Parathyroid adenoma (tissue), 2 donors: Measurements from ENCODE around the gene QRFPR.

Source experiments
- H2AFZ ChIP-seq: fragments of 300-600 bp; sonication (generic); one replicate; pipeline ENCODE4 v1.7.0; 2017; ENCODE audit warnings: antibody characterized with exemption, mild to moderate bottlenecking
- H3K27ac ChIP-seq: fragments of 300-600 bp; sonication (generic); one replicate; pipeline ENCODE4 v1.7.0; 2017
- H3K27me3 ChIP-seq: fragments of 300-600 bp; sonication (generic); one replicate; pipeline ENCODE4 v1.7.0; 2017; ENCODE audit warnings: low read length; ENCODE audit not compliant: control insufficient read depth, insufficient read depth
- H3K36me3 ChIP-seq: fragments of 300-600 bp; sonication (generic); one replicate; pipeline ENCODE4 v1.7.0; 2017; ENCODE audit warnings: low read length; ENCODE audit not compliant: control insufficient read depth, insufficient read depth
- H3K4me1 ChIP-seq: fragments of 300-600 bp; sonication (generic); one replicate; pipeline ENCODE4 v1.7.0; 2017; ENCODE audit warnings: control low read depth
- H3K4me2 ChIP-seq: fragments of 300-600 bp; sonication (generic); one replicate; pipeline ENCODE4 v1.7.0; 2017; ENCODE audit warnings: low read length
- H3K4me3 ChIP-seq: fragments of 300-600 bp; sonication (generic); one replicate; pipeline ENCODE4 v1.7.0; 2017; ENCODE audit warnings: low read depth, low read length
- H3K79me2 ChIP-seq: fragments of 300-600 bp; sonication (generic); one replicate; pipeline ENCODE4 v1.7.0; 2017; ENCODE audit warnings: control low read depth
- H3K9ac ChIP-seq: fragments of 300-600 bp; sonication (generic); one replicate; pipeline ENCODE4 v1.7.0; 2017; ENCODE audit warnings: mild to moderate bottlenecking
- H3K9me3 ChIP-seq: fragments of 300-600 bp; sonication (generic); one replicate; pipeline ENCODE4 v1.7.0; 2017; ENCODE audit warnings: low read length; ENCODE audit not compliant: control insufficient read depth
- TF ChIP-seq, protein P1 (sequence below): fragments of 300-600 bp; sonication (generic); IDR thresholded peaks from one replicate; pipeline ENCODE4 v1.7.0; 2017; ENCODE audit warnings: antibody characterized with exemption, mild to moderate bottlenecking
- donor health status: primary hyperparathyroidism.

QRFPR gene

DNA sequence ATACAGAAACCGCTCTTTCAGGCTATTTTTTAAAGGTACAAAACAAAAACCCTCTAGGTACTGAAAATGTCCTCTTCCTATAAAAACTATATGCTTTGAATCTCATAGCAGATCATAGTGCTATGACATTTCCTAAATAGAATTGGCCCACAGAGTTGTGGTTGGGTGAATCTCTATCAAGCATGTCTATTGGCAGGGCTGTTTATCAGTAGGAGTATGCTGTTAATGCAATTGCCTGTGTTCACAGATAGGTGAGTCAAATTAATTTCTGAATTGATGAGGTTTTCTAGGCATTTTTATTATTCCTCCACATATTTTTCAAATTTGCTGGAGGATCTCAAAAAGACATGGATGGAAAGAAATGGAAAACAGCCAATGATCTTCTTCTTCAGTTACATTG is 73.9 kb downstream of the QRFPR start:
- Histone ChIP-seq H3K36me3 (no peaks in the 10 kb centered on the region), H3K27ac (no peak overlapping the region), H3K4me2 (no peak overlapping the region), H3K9me3 (no peaks in the 10 kb centered on the region), H3K9ac (no peak overlapping the region), H3K27me3 (no peaks in the 10 kb centered on the region), H2AFZ (no peak overlapping the region), H3K79me2 (no peaks in the 10 kb centered on the region), H3K4me3 (no peak overlapping the region), H3K4me1 (no peaks in the 10 kb centered on the region)
- TF ChIP-seq, protein P1, sequence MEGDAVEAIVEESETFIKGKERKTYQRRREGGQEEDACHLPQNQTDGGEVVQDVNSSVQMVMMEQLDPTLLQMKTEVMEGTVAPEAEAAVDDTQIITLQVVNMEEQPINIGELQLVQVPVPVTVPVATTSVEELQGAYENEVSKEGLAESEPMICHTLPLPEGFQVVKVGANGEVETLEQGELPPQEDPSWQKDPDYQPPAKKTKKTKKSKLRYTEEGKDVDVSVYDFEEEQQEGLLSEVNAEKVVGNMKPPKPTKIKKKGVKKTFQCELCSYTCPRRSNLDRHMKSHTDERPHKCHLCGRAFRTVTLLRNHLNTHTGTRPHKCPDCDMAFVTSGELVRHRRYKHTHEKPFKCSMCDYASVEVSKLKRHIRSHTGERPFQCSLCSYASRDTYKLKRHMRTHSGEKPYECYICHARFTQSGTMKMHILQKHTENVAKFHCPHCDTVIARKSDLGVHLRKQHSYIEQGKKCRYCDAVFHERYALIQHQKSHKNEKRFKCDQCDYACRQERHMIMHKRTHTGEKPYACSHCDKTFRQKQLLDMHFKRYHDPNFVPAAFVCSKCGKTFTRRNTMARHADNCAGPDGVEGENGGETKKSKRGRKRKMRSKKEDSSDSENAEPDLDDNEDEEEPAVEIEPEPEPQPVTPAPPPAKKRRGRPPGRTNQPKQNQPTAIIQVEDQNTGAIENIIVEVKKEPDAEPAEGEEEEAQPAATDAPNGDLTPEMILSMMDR, result no peak

DNA sequence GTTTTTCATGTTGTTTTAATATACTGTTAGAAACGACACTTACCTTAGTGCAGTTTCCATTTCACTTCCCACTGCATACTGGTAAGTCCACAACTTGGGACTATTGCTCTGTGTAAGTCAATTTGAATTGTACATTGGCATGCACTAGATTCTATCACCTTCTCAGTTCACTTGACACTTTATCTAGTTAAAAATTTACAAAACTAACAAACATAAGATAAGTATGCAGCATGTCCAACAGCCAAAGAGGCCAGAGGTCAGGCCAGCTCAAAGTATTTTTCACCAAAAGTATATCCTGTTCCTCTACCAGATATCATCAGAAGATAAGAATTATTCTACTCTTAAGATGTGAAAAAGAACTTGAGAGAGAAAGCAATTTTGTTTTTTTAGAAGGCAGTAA is 75.9 kb downstream of the QRFPR start:
- Histone ChIP-seq H3K27me3 (no peaks in the 10 kb centered on the region), H3K79me2 (no peaks in the 10 kb centered on the region), H2AFZ (no peak overlapping the region), H3K4me3 (no peak overlapping the region), H3K36me3 (no peaks in the 10 kb centered on the region), H3K9me3 (no peaks in the 10 kb centered on the region), H3K9ac (no peak overlapping the region), H3K27ac (no peak overlapping the region), H3K4me1 (no peaks in the 10 kb centered on the region), H3K4me2 (no peak overlapping the region)
- TF ChIP-seq, protein P1, result no peak

DNA sequence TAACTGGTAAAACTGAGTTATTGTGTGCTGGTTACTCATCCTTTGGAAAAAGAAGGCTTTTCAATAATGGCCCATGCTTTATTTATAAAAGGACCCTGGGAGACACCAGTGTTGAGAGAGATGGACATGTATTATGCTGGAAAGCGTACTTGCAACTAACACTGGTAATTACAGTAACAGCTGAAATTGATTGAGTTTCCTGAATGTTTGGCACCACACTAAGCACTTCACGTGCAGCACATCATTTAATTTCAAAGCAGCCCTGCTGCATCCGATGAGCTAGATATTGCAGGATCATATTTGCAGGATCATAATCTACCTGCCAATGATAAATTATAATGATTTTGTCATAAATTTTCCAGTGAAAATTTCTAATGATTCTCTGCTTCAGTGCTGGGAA is 81.5 kb downstream of the QRFPR start:
- H3K9me3 ChIP-seq, result no peaks in the 10 kb centered on the region
- no peaks in the 10 kb centered on the region for H3K27me3 ChIP-seq
- H3K4me1 ChIP-seq, result no peaks in the 10 kb centered on the region
- H3K4me3 ChIP-seq, result no peak overlapping the region
- TF ChIP-seq, protein P1, result no peak
- no peak overlapping the region for H3K27ac ChIP-seq
- H3K9ac ChIP-seq, result no peak overlapping the region
- H3K36me3 ChIP-seq, result no peaks in the 10 kb centered on the region
- no peaks in the 10 kb centered on the region for H3K79me2 ChIP-seq
- no peak overlapping the region for H2AFZ ChIP-seq
- H3K4me2 ChIP-seq, result no peak overlapping the region

DNA sequence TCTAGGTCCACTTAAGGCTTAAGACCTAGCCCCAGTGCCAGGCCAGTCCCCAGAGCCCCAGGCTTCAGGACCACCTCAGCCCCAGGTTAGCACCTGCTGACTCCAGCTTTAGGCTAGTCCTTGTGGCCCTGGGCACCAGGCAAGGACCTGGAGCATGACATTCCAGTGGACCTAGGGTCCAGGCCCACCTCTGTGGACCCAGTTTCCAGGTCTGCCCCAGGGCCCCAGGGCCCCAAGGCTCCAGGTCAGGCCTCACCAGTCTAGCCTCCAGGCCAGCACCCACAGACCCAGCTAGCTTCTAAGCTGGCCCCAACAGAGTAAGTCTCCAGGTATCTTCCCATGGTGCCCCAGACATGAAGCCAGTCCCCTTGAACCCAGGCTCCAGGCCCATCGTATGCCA is 97.5 kb downstream of the QRFPR start:
- Histone ChIP-seq H3K4me2 (no peak overlapping the region), H2AFZ (no peak overlapping the region), H3K27ac (no peak overlapping the region), H3K79me2 (no peaks in the 10 kb centered on the region), H3K4me1 (no peaks in the 10 kb centered on the region), H3K4me3 (no peak overlapping the region), H3K27me3 (no peaks in the 10 kb centered on the region), H3K36me3 (no peaks in the 10 kb centered on the region), H3K9me3 (no peaks in the 10 kb centered on the region), H3K9ac (no peak overlapping the region)
- TF ChIP-seq, protein P1, result no peak

DNA sequence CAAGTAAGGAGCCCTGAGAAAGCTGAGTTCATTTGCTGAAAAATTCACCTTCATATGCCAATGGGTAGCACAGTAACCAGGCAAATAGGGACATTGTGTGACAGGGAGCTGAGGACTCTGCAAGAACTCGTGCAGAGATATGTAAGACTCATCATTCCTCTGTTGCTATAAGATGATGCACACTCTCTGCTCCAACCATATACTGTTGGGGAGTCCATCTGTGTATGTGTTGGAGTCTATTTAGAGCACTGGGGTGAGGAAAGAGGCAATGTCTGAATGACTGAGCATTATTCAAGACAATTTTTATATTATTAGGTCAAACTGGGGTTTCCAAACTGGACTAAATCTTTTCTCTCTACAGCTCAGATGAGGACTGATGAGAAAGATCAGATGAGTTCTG is 100.4 kb downstream of the QRFPR start:
- Histone ChIP-seq H3K9me3 (no peaks in the 10 kb centered on the region), H3K4me2 (no peak overlapping the region), H2AFZ (no peak overlapping the region), H3K79me2 (no peaks in the 10 kb centered on the region), H3K27me3 (no peaks in the 10 kb centered on the region), H3K36me3 (no peaks in the 10 kb centered on the region), H3K27ac (no peak overlapping the region), H3K4me1 (no peaks in the 10 kb centered on the region), H3K9ac (no peak overlapping the region), H3K4me3 (no peak overlapping the region)
- TF ChIP-seq, protein P1, result no peak
